Smooth muscle cell (in vitro differentiated cells): ENCODE data around the gene PTPRQ. TPM values are rescaled to one million over a fixed set of nuclear protein-coding genes. Genes with fewer than 3 reads are reported as not detected.

Source experiments
- DNase-seq: peaks from one replicate; lab custom pipeline; 2025; ENCODE audit not compliant: unreplicated experiment; lab: John Stamatoyannopoulos, UW
- H2AFZ ChIP-seq: fragments of 200-600 bp; sonication (generic); 2 replicates; pipeline ENCODE4 v1.6.0; 2016; ENCODE audit warnings: antibody characterized with exemption, low read depth, mild to moderate bottlenecking
- H3F3A ChIP-seq: fragments of 200-600 bp; sonication (generic); 2 replicates; pipeline ENCODE4 v1.6.0; 2017; ENCODE audit warnings: antibody characterized with exemption, low read depth
- H3K27ac ChIP-seq: fragments of 200-600 bp; sonication (generic); 2 replicates; pipeline ENCODE4 v1.5.1; 2016; ENCODE audit warnings: low read depth, mild to moderate bottlenecking
- H3K27me3 ChIP-seq: fragments of 200-600 bp; sonication (generic); 2 replicates; pipeline ENCODE4 v1.6.1; 2016; ENCODE audit warnings: low read depth, mild to moderate bottlenecking
- H3K36me3 ChIP-seq: fragments of 200-600 bp; sonication (generic); 2 replicates; pipeline ENCODE4 v1.5.1; 2016; ENCODE audit warnings: low read depth
- H3K4me1 ChIP-seq: fragments of 200-600 bp; sonication (generic); 2 replicates; pipeline ENCODE4 v1.5.1; 2016; ENCODE audit warnings: low read depth
- H3K4me2 ChIP-seq: fragments of 200-600 bp; sonication (generic); 2 replicates; pipeline ENCODE4 v1.6.0; 2016; ENCODE audit warnings: mild to moderate bottlenecking
- H3K4me3 ChIP-seq: fragments of 200-600 bp; sonication (generic); 2 replicates; pipeline ENCODE4 v1.5.1; 2016; ENCODE audit warnings: mild to moderate bottlenecking
- H3K79me2 ChIP-seq: fragments of 200-600 bp; sonication (generic); 2 replicates; pipeline ENCODE4 v1.6.0; 2016; ENCODE audit warnings: low read depth, mild to moderate bottlenecking
- H3K9ac ChIP-seq: fragments of 200-600 bp; sonication (generic); 2 replicates; pipeline ENCODE4 v1.6.0; 2016; ENCODE audit warnings: low read depth
- H3K9me3 ChIP-seq: fragments of 200-600 bp; sonication (generic); replicated peaks from 2 replicates; pipeline ENCODE4 v1.5.1; 2016; ENCODE audit warnings: low read depth
- H4K20me1 ChIP-seq: fragments of 200-600 bp; sonication (generic); 2 replicates; pipeline ENCODE4 v1.6.0; 2016; ENCODE audit warnings: low read depth
- CTCF ChIP-seq: fragments of 200-600 bp; sonication (generic); IDR thresholded peaks from 2 replicates; pipeline ENCODE4 v1.5.1; 2017; ENCODE audit warnings: borderline replicate concordance, mild to moderate bottlenecking, antibody characterized with exemption; ENCODE audit not compliant: insufficient read depth, poor library complexity, severe bottlenecking
- WGBS: methylation state at CpG from one replicate; pipeline ENCODE4 v1.1.7; 2016; ENCODE audit warnings: low lambda C conversion rate; 5-methylcytosine and 5-hydroxymethylcytosine counted together
- polyA plus RNA-seq: library from polyadenylated mRNA; unstranded; fragments of >200 nt; fragmentation: Nextera tagmentation; extraction: Ambion mirVana; gene quantifications from 2 replicates; pipeline ENCODE4 v1.2.1, GENCODE V29; 2016
- total RNA-seq: library from RNA; depleted of rRNA; stranded (reverse); fragments of >200 nt; gene quantifications from 2 replicates; pipeline ENCODE4 v1.2.3, GENCODE V29; 2014

PTPRQ gene
- total and polyA plus RNA-seq, 2 experiments from 2014 or later = 0.04 TPM; not detected in 1

- no peaks in the 10 kb centered on the region for H3K36me3 ChIP-seq
- peaks cover 4% of the 10 kb centered on the region for H3K27me3 ChIP-seq
- H3K9me3 ChIP-seq = no peaks in the 10 kb centered on the region
- H3K9ac ChIP-seq = no peak overlapping the region
- H3K4me3 ChIP-seq = no peak overlapping the region
- no peak overlapping the region for H3K27ac ChIP-seq
- H3K4me1 ChIP-seq = no peaks in the 10 kb centered on the region
- WGBS = 87% methylated on average over 3 of the region's 3 CpGs
- H3K79me2 ChIP-seq = no peaks in the 10 kb centered on the region
- no peak overlapping the region for H3K4me2 ChIP-seq
- H2AFZ ChIP-seq = no peak overlapping the region
- no peak for TF ChIP-seq CTCF
- H3F3A ChIP-seq = no peaks in the 10 kb centered on the region
- no peak for DNase-seq
- no peaks in the 10 kb centered on the region for H4K20me1 ChIP-seq
Measured at GRCh38 chr12:80602455-80602854, 158.4 kb downstream of the PTPRQ start.

GRCh38 chr12:80607361-80608135, 163.5 kb downstream of the PTPRQ start:
- no peaks in the 10 kb centered on the region for H3K4me1 ChIP-seq
- no peak overlapping the region for H3K4me3 ChIP-seq
- no peaks in the 10 kb centered on the region for H3K79me2 ChIP-seq
- H4K20me1 ChIP-seq = no peaks in the 10 kb centered on the region
- TF ChIP-seq CTCF = peak; percentile 18
- no peak overlapping the region for H3K9ac ChIP-seq
- H3F3A ChIP-seq = no peaks in the 10 kb centered on the region
- H3K27me3 ChIP-seq = peaks cover 4% of the 10 kb centered on the region
- no peaks in the 10 kb centered on the region for H3K9me3 ChIP-seq
- H2AFZ ChIP-seq = no peak overlapping the region
- no peak for DNase-seq
- 80% methylated on average over 3 of the region's 3 CpGs for WGBS
- H3K4me2 ChIP-seq = no peak overlapping the region
- no peak overlapping the region for H3K27ac ChIP-seq
- H3K36me3 ChIP-seq = no peaks in the 10 kb centered on the region

GRCh38 chr12:80617733-80618132, 173.7 kb downstream of the PTPRQ start:
- Histone ChIP-seq H3K36me3 (no peaks in the 10 kb centered on the region), H3K4me2 (peak overlapping the region; percentile 15), H3K27ac (no peak overlapping the region), H3K79me2 (no peaks in the 10 kb centered on the region), H3K9me3 (no peaks in the 10 kb centered on the region), H2AFZ (no peak overlapping the region), H3K4me1 (no peaks in the 10 kb centered on the region), H4K20me1 (no peaks in the 10 kb centered on the region), H3K4me3 (no peak overlapping the region), H3K27me3 (no peaks in the 10 kb centered on the region), H3K9ac (no peak overlapping the region), H3F3A (no peaks in the 10 kb centered on the region)
- no peak for TF ChIP-seq CTCF
- DNase-seq = no peak

GRCh38 chr12:80620281-80620680, 176.2 kb downstream of the PTPRQ start:
- Histone ChIP-seq H3K4me1 (no peaks in the 10 kb centered on the region), H3K36me3 (no peaks in the 10 kb centered on the region), H3K9ac (no peak overlapping the region), H2AFZ (no peak overlapping the region), H3K4me3 (no peak overlapping the region), H3K79me2 (no peaks in the 10 kb centered on the region), H3F3A (no peaks in the 10 kb centered on the region), H3K9me3 (no peaks in the 10 kb centered on the region), H3K27ac (no peak overlapping the region), H3K4me2 (no peak overlapping the region), H4K20me1 (no peaks in the 10 kb centered on the region), H3K27me3 (no peaks in the 10 kb centered on the region)
- DNase-seq = no peak
- no peak for TF ChIP-seq CTCF
- 94% methylated on average over 2 of the region's 2 CpGs for WGBS
